Frontal cortex (tissue), 4 donors: ENCODE results near the gene SLC22A23. TPM values are rescaled to one million over a fixed set of nuclear protein-coding genes. Genes with fewer than 3 reads are reported as not detected.

Experiments used
- DNase-seq, 2 donors: peaks; one replicate each; pipeline ENCODE4 v3.0.0; 2012; ENCODE audit warnings: low spot score in 2 of 2
- FAIRE-seq: peaks from 2 replicates; lab custom pipeline; 2012; peaks lifted over from hg19 to GRCh38; lab: Jason Lieb, UNC
- total RNA-seq: library from RNA; depleted of rRNA; stranded (reverse); fragments of >200 nt; gene quantifications from one replicate; pipeline ENCODE4 v1.2.3, GENCODE V29; 2014
- donor health status: control.
- donor health status: control.
- donor health status: control.

SLC22A23 gene
- total RNA-seq, 1 donor from 2014 or later: 22.8 TPM

DNA sequence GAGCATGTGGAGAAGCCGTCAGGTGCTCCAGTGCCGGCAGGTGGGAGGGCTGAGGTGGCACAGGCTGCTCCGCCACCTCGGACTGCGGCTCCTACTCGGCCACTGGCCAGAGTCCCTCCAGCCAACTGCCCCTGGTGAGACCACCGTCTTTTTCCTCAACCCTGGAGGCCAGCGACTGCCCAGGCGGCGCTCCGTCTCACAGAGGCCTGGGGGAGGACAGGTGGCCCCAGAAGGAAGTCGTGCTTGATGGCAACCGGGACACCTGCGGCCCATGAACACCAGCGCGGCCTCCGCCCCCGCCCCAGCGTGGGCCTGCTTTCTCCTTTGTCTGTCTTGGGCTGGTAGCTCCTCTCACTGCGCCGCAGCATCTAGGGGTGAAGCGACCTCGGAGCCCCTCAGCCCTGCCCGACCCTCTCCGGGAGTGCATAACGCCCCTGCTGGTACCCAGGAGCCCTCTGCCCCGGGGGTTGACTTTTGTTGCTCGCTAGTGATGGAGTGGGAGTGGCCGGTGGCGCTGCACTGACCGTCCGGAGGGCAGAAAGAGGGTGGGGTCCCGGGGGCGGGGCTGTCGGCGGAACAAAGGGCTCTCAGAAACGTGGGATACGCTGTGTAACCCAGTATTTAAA lies 228.7 kb downstream of the SLC22A23 start:
- no peak for DNase-seq
- no peak for FAIRE-seq

DNA sequence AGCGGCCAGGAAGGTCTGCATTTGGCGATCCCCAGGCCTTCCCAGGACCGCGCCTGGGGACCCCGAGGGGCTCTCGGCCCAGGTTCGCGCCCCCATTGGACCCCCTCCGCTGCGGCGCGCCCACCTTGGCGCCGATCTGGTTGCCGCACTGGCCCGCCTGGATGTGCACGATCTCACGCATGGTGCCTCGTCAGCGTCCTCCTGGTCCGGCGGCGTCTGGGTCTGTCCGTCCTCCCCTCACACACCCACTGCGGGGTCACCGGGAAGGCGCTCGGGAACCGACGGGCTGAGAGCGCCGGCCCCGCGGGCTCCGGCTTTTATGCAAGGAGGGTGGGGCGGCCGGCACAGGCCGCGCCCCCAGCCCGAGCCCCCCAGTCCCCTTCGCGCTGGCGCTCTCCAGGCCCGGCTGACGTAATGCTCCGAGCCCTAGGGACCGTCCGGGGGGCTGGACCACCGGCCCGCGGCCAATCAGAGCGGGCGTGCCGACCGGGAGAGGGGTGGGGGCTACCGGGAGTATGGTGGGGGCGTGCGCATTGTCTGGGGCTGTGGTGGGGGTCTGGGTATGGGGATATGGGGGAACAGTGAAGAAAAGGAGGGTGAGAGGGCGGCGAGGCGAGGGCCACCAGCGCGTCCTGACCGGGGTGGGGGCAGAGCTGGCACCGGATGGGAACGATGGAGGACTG lies 229.3 kb downstream of the SLC22A23 start, which contains the start of gene TUBB2B:
TSS of gene TUBB2B (minus strand) at position 291 of the 683 bp plus-strand sequence. CDS start at position 181, 110 bp downstream.
- FAIRE-seq: no peak
- DNase-seq: peak; percentile 70 to 71

DNA sequence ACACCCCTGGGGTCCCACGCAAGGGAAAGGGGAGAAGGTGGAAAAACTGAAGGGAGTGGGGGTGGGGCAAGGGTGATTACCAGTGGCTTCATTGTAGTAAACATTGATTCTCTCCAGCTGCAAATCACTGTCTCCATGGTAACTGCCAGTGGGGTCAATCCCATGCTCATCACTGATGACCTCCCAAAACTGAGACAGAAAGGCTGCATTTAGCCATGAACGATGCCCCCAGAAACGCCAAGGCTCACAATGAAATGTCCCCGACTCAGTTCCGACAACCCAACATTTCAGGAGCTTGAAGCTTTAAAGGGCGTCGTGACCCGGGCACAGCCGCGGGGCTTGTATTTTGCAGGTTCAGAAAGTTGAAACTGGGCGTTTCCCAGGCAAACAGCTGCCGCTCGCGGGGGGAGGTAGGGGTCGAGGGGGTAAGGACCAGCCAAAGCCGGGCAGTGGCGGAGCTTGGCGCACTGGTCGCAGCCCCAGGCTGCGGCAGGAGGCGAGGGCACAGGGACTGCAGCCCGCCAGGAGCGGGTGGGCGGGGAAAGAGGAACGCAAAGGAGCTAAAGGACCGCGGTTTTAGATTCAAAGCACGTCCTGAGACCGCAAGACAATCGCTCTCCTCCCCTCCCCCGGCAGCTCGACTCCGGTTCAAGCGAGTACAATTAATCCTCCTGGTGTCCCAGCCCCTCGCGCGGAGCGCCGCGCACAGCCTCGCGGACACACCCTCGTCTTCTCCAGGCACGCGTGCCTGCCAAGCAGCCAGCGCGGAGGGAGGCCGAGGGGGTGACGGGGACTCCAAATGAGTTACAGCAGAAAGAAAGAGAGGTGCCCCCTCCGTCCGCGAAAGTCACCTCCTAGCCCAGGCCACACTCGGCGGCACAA lies 230.1 kb downstream of the SLC22A23 start:
- DNase-seq: peak in 1 of 2 donors; percentile 59
- FAIRE-seq: no peak

DNA sequence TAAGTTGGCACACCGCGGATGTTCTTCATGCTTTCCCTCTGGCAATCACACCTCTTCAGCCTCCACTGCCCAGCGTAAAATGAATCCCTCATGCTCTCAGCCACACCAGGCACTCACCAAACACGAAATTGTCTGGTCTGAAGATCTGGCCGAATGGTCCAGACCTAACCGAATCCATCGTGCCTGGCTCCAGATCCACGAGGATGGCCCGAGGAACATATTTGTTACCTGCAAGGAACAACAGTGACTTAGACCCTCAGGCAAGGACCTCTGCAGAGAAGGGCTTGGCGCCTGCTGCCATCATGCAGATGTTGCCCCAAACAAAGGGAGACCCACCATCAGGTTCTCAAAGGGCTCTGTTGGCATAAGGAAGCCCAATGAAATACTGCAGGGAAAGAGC lies 230.8 kb downstream of the SLC22A23 start:
- no peak for DNase-seq
- no peak for FAIRE-seq

DNA sequence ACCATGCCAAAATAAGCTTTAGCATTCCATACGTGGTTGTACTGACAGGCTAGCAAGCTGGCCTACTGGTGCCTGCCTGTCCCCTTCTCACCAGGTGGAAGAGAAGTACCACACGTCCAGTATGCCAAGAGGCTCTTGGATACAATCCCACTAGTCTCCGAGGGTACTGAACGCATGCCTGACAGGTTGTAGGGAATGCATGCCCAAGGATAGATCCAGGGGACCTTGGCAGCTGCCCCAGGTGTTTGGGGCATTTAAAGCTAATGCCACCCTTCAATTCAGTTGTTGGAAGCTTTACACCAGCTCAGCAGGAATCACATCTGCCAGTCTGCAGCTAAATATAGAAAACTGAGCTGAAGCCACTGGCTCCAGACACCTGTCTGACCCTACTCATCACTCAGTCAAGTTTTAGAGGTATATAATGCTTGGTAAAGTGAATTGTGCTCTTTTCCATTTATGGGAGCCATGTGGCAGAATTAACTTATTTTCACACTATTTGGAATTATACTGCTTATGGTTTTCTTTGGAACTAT lies 234.3 kb downstream of the SLC22A23 start:
- FAIRE-seq (no peak), DNase-seq (no peak)

DNA sequence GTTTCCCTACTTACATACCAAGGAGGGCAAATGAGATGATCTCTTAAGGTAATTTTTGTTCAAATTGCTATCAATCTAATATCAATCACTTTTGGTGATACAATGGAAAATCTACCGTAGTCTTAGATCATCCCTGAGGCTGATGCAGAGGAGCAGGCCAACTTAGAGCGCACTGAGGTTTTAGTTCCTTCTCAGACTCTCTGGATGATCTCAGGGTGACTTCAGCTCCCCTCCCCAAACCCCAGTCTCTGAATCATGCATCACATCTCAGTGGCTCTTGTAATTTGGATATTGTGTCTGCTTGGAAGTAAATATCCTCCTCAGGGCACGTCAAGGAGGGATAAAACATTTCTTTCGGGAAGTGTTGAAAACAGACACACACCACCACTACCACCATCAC lies 235.3 kb downstream of the SLC22A23 start:
- DNase-seq: no peak
- no peak for FAIRE-seq

DNA sequence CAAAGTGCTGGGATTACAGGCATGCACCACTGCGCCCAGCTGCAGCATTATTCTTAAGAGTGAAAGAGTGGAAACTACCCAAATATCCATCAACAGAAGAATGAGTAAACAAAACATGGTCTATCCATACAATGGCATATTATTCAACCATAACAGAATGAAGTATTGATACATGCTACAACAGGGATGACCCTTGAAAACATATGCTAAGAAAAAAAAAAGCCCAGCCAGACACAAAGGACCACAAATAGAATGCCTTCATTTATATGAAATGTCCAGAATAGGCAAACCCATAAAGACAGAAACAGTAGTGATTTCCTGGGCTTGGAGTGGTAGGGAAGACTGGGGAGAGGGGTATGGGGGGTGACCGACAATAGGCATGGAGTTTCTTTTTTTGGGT lies 236.5 kb downstream of the SLC22A23 start:
- peak; percentile 24 for FAIRE-seq
- no peak for DNase-seq

Other genes starting within 250 kb of the SLC22A23 start
- gene TUBB2B, start 229.4 kb downstream of the SLC22A23 start, total RNA-seq: 5,262 TPM
- 32.2 TPM for gene PSMG4, start 198.1 kb downstream of the SLC22A23 start, total RNA-seq